Neural progenitor cell (in vitro differentiated cells): ENCODE measurements around the gene F8.
A peak's percentile ranks its signal among the peaks of the same experiment; 100 is the strongest.

ENCODE experiments used
- EZH2 ChIP-seq: fragments of 200-600 bp; sonication (generic); IDR thresholded peaks from 2 replicates; pipeline ENCODE4 v1.6.1; 2017; ENCODE audit warnings: antibody characterized with exemption, mild to moderate bottlenecking, moderate library complexity
- EZH2phosphoT487 ChIP-seq: fragments of 200-600 bp; sonication (generic); IDR thresholded peaks from 2 replicates; pipeline ENCODE4 v1.6.1; 2017; ENCODE audit warnings: antibody characterized with exemption
- TF ChIP-seq, protein P1 (sequence below): fragments of 200-600 bp; sonication (generic); IDR thresholded peaks from 2 replicates; pipeline ENCODE4 v1.5.1; 2017; ENCODE audit warnings: antibody characterized with exemption, mild to moderate bottlenecking

DNA sequence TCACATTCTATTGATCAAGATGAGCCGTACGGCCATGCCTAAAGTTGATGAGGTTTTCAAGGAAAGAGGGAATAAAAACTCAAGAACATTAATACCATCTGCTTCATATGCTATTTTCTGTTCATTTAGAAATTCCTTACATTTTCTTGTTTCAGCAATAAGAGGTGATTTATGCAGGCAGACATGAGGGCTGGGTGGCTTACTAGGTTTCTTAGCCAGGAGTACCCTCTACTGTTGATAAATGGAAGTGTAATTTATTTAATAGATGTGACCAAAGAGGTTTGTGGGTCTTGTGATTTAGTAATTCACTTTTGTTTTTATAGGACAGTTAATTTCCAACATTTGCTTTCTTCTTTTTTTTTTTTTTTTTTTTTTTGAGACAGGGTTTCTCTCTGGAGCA lies 181.7 kb downstream of the F8 start:
- TF ChIP-seq, protein P1, sequence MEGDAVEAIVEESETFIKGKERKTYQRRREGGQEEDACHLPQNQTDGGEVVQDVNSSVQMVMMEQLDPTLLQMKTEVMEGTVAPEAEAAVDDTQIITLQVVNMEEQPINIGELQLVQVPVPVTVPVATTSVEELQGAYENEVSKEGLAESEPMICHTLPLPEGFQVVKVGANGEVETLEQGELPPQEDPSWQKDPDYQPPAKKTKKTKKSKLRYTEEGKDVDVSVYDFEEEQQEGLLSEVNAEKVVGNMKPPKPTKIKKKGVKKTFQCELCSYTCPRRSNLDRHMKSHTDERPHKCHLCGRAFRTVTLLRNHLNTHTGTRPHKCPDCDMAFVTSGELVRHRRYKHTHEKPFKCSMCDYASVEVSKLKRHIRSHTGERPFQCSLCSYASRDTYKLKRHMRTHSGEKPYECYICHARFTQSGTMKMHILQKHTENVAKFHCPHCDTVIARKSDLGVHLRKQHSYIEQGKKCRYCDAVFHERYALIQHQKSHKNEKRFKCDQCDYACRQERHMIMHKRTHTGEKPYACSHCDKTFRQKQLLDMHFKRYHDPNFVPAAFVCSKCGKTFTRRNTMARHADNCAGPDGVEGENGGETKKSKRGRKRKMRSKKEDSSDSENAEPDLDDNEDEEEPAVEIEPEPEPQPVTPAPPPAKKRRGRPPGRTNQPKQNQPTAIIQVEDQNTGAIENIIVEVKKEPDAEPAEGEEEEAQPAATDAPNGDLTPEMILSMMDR, result peak; percentile 40
- TF ChIP-seq EZH2 (no peak), EZH2phosphoT487 (no peak)
